GM12878 (cell line): ENCODE results near the gene AP5Z1. TPM values are rescaled to one million over a fixed set of nuclear protein-coding genes. Genes with fewer than 3 reads are reported as not detected.

Source experiments
- ATAC-seq: fragments of 200-7000 bp; cut with Tn5 transposase; 3 replicates; pipeline ENCODE4 v1.9.1; 2020; ENCODE audit warnings: mild to moderate bottlenecking, moderate library complexity
- BruUV-seq: library from RNA; stranded (reverse); fragments of 400-500 nt; replicated peaks from 2 replicates; lab custom pipeline; 2021; lab: Mats Ljungman, UMichigan
- CTCF ChIA-PET: fragments of 300-600 bp; sonication (Branson Sonifier 250); formaldehyde crosslinking; extraction: SDS; loops from one replicate; lab custom pipeline; 2021; ENCODE audit warnings: inconsistent platforms; lab: Yijun Ruan, JAX
- POLR2A ChIA-PET: fragments of 350-600 bp; formaldehyde crosslinking; extraction: SDS; loops from one replicate; lab custom pipeline; 2021; ENCODE audit warnings: inconsistent platforms; lab: Charles Lee
- RAD21 ChIA-PET: fragments of 300-600 bp; sonication (Branson Sonifier 250); formaldehyde crosslinking; loops from one replicate; lab custom pipeline; 2023; ENCODE audit warnings: antibody characterized with exemption; ENCODE audit not compliant: unreplicated experiment; lab: Charles Lee
- SMC1A ChIA-PET: fragments of 300-600 bp; sonication (Branson Sonifier 250); formaldehyde crosslinking; loops from one replicate; lab custom pipeline; 2023; ENCODE audit not compliant: unreplicated experiment, uncharacterized antibody; lab: Charles Lee
- DNase-seq: peaks from one replicate; pipeline ENCODE4 v3.0.0-alpha.2; 2011; ENCODE audit warnings: low read depth, low spot score
- FAIRE-seq: peaks from 3 replicates; lab custom pipeline; 2011; peaks lifted over from hg19 to GRCh38; lab: Jason Lieb, UNC
- H2AFZ ChIP-seq: 2 replicates; pipeline ENCODE4 v1.6.0; 2011; ENCODE audit warnings: low read depth, low read length, control low read depth; ENCODE audit not compliant: control insufficient read depth
- H3K27ac ChIP-seq: 2 replicates; pipeline ENCODE4 v1.5.1; 2011; ENCODE audit warnings: control low read depth; ENCODE audit not compliant: control insufficient read depth, insufficient read depth
- H3K27me3 ChIP-seq, 2 experiments: replicated peaks in 1 of 2; 2 replicates each; pipeline versions ENCODE4 v1.6.0 to v1.6.1; 2011; ENCODE audit warnings: low read length in 1 of 2; ENCODE audit not compliant: control insufficient read depth in 2 of 2, insufficient read depth in 2 of 2
- H3K36me3 ChIP-seq, 2 experiments: 2 replicates each; pipeline ENCODE4 v1.5.1; 2011; ENCODE audit warnings: low read length in 1 of 2; ENCODE audit not compliant: control insufficient read depth in 2 of 2, insufficient read depth in 2 of 2
- H3K4me1 ChIP-seq: 2 replicates; pipeline ENCODE4 v1.6.1; 2011; ENCODE audit warnings: mild to moderate bottlenecking, low read length, moderate library complexity, mixed read lengths; ENCODE audit not compliant: control insufficient read depth, insufficient read depth
- H3K4me2 ChIP-seq: 2 replicates; pipeline ENCODE4 v1.6.0; 2011; ENCODE audit warnings: control low read depth; ENCODE audit not compliant: control insufficient read depth, insufficient read depth
- H3K4me3 ChIP-seq: fragments of 200-600 bp; sonication (generic); 2 replicates; pipeline ENCODE4 v1.5.1; 2016
- H3K79me2 ChIP-seq: 2 replicates; pipeline ENCODE4 v1.6.0; 2011; ENCODE audit warnings: low read length; ENCODE audit not compliant: control insufficient read depth, insufficient read depth
- H3K9ac ChIP-seq: 2 replicates; pipeline ENCODE4 v1.8.0; 2011; ENCODE audit warnings: low read length, control low read depth, mixed read lengths; ENCODE audit not compliant: control insufficient read depth, insufficient read depth
- H3K9me3 ChIP-seq: replicated peaks from 3 replicates; pipeline ENCODE4 v1.5.1; 2011; ENCODE audit warnings: mild to moderate bottlenecking, low read length; ENCODE audit not compliant: control insufficient read depth, insufficient read depth
- H4K20me1 ChIP-seq: 2 replicates; pipeline ENCODE4 v1.6.0; 2011; ENCODE audit not compliant: control insufficient read depth, insufficient read depth
- BCL11A ChIP-seq: IDR thresholded peaks from 2 replicates; pipeline ENCODE4 v1.6.1; 2011; ENCODE audit warnings: low read depth, low read length
- CREM ChIP-seq: IDR thresholded peaks from 2 replicates; pipeline ENCODE4 v1.6.1; 2014; ENCODE audit warnings: antibody characterized with exemption, low read depth
- IKZF2 ChIP-seq, 2 experiments: fragments of 450-650 bp; IDR thresholded peaks; 2 replicates each; pipeline ENCODE4 v1.6.1; 2017; ENCODE audit warnings: mild to moderate bottlenecking in 2 of 2, moderate library complexity in 2 of 2
- MTA3 ChIP-seq: IDR thresholded peaks from 2 replicates; pipeline ENCODE4 v1.6.1; 2012; ENCODE audit warnings: low read length, inconsistent platforms, borderline replicate concordance
- SIN3A ChIP-seq: IDR thresholded peaks from 2 replicates; pipeline ENCODE4 v1.6.1; 2012; ENCODE audit warnings: low read depth, low read length, improper control_type of control experiment
- TCF12 ChIP-seq: IDR thresholded peaks from 2 replicates; pipeline ENCODE4 v1.6.1; 2011; ENCODE audit warnings: low read depth, mild to moderate bottlenecking, low read length
- TCF7 ChIP-seq: IDR thresholded peaks from 2 replicates; pipeline ENCODE4 v1.6.1; 2014; ENCODE audit warnings: antibody characterized with exemption, borderline replicate concordance
- WGBS: methylation state at CpG from one replicate; pipeline ENCODE4 v1.1.6; 2016; ENCODE audit warnings: low lambda C conversion rate; ENCODE audit not compliant: insufficient replicate concordance, insufficient coverage; ENCODE audit errors: missing lambda C conversion rate; 5-methylcytosine and 5-hydroxymethylcytosine counted together
- in situ Hi-C: fragments of 300-500 bp; cut with MboI; formaldehyde crosslinking; loops from 9 replicates; pipeline ENCODE4 v1.14.3; 2018; ENCODE audit warnings: mixed read lengths
- intact Hi-C: fragments of 100-400 bp; cut with micrococcal nuclease; formaldehyde crosslinking; loops from one replicate; pipeline ENCODE4 v1.14.2; 2022; ENCODE audit not compliant: unreplicated experiment
- polyA plus RNA-seq, 11 experiments: library from polyadenylated mRNA; depleted of rRNA in 4 of 11; unstranded in 6 of 11; stranded (reverse) in 5 of 11; fragments of >200 nt; fragmentation: Nextera tagmentation in 4 of 11; fragmentation: Illumina TruSeq in 1 of 11; extraction: Ambion mirVana in 4 of 11; extraction: Trizol in 1 of 11; gene quantifications; 1 replicate in 1 of 11; 2 replicates in 10 of 11; pipeline versions ENCODE4 v1.2.1 to v1.2.3, GENCODE V29; 2011 to 2016; ENCODE audit warnings: inconsistent platforms in 2 of 11, missing spikeins in 2 of 11, low read depth in 1 of 11
- total RNA-seq, 4 experiments: library from RNA; depleted of rRNA in 3 of 4; stranded (reverse); fragments of >200 nt in 3 of 4; fragmentation: Illumina TruSeq in 1 of 4; extraction: Trizol in 1 of 4; gene quantifications; 2 replicates each; pipeline versions ENCODE4 v1.2.1 to v1.2.3, GENCODE V29; 2013 to 2021
- TF ChIP-seq, protein P1 (sequence below): fragments of 150-350 bp; IDR thresholded peaks from 2 replicates; pipeline ENCODE4 v1.6.1; 2016; ENCODE audit warnings: low read depth, low read length
- TF ChIP-seq, protein P2 (sequence below): fragments of 450-650 bp; IDR thresholded peaks from 2 replicates; pipeline ENCODE4 v1.6.1; 2018; ENCODE audit warnings: mild to moderate bottlenecking, low read depth, moderate library complexity; ENCODE audit not compliant: partially characterized antibody
- TF ChIP-seq, protein P3 (sequence below): fragments of 150-350 bp; IDR thresholded peaks from 2 replicates; pipeline ENCODE4 v1.6.1; 2014; ENCODE audit warnings: mild to moderate bottlenecking, low read depth, low read length

Gene AP5Z1
- total and polyA plus RNA-seq, 10 of the 15 experiments (the other 5 are each of a cell fraction or from before 2014, with no cell fraction given): 0.37 to 43.4 (median 19.4) TPM

DNA sequence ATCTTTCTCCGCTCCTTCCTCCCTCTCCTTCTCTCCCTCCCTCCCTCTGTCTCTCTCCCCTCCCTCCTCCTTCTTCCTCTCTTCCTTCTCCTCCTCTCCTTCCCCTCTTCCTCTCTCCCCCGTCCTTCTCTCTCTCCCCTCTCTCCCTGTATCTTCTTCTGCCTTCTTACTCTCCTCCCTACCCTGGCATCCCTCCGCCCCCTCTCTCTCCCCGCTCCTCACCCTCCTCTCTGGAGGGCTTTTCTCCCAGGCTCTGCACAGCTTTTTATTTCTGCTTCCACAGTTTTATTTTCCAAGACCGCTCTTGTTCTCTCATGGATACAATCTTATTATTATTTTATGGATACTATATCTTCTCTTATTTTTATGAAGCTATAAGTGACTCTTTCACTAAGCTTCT lies 32.6 kb downstream of the AP5Z1 start (continued):
- TF ChIP-seq, protein P1, sequence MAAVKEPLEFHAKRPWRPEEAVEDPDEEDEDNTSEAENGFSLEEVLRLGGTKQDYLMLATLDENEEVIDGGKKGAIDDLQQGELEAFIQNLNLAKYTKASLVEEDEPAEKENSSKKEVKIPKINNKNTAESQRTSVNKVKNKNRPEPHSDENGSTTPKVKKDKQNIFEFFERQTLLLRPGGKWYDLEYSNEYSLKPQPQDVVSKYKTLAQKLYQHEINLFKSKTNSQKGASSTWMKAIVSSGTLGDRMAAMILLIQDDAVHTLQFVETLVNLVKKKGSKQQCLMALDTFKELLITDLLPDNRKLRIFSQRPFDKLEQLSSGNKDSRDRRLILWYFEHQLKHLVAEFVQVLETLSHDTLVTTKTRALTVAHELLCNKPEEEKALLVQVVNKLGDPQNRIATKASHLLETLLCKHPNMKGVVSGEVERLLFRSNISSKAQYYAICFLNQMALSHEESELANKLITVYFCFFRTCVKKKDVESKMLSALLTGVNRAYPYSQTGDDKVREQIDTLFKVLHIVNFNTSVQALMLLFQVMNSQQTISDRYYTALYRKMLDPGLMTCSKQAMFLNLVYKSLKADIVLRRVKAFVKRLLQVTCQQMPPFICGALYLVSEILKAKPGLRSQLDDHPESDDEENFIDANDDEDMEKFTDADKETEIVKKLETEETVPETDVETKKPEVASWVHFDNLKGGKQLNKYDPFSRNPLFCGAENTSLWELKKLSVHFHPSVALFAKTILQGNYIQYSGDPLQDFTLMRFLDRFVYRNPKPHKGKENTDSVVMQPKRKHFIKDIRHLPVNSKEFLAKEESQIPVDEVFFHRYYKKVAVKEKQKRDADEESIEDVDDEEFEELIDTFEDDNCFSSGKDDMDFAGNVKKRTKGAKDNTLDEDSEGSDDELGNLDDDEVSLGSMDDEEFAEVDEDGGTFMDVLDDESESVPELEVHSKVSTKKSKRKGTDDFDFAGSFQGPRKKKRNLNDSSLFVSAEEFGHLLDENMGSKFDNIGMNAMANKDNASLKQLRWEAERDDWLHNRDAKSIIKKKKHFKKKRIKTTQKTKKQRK: no peak
- no peak for TF ChIP-seq IKZF2 (IDR thresholded peaks at IDR 0.05)
- TF ChIP-seq TCF7: no peak

DNA sequence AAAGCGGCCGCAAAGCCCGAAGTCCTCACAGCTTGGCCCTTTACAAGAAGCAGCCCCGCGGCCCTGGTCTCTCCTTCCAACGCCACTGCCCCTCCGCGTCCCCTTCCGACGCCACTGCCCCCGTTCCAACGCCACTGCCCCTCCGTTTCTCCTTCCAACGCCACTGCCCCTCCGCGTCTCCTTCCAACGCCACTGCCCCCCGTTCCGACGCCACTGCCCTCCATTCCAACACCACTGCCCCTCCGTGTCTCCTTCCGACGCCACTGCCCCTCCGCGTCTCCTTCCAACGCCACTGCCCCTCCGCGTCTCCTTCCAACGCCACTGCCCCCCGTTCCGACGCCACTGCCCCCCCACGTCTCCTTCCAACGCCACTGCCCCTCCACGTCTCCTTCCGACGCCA lies 33.1 kb downstream of the AP5Z1 start:
- 84% methylated on average over 5 of the region's 37 CpGs for WGBS
- no peak overlapping the region for H2AFZ ChIP-seq
- no peaks in the 10 kb centered on the region for H3K79me2 ChIP-seq
- H3K36me3 ChIP-seq: no peaks in the 10 kb centered on the region
- no peak overlapping the region for H3K4me3 ChIP-seq
- H3K4me2 ChIP-seq: no peak overlapping the region
- ChIA-PET POLR2A (no interaction called here), SMC1A (no interaction called here), RAD21 (no interaction called here), CTCF (no interaction called here)
- no peaks in the 10 kb centered on the region for H4K20me1 ChIP-seq
- no peaks in the 10 kb centered on the region for H3K4me1 ChIP-seq
- in situ Hi-C loops: no loop called here
- H3K9me3 ChIP-seq: no peaks in the 10 kb centered on the region; the same call in 2 of the 3 replicates
- DNase-seq: no peak
- no peak for FAIRE-seq
- intact Hi-C loops: no loop called here
- BruUV-seq: no TSS peak
- no peak for ATAC-seq
- no peak overlapping the region for H3K9ac ChIP-seq
- no peak overlapping the region for H3K27ac ChIP-seq
- no peaks in the 10 kb centered on the region for H3K27me3 ChIP-seq
- TF ChIP-seq CREM (no peak), SIN3A (no peak), MTA3 (no peak), BCL11A (no peak), TCF12 (no peak)
- TF ChIP-seq, protein P2, sequence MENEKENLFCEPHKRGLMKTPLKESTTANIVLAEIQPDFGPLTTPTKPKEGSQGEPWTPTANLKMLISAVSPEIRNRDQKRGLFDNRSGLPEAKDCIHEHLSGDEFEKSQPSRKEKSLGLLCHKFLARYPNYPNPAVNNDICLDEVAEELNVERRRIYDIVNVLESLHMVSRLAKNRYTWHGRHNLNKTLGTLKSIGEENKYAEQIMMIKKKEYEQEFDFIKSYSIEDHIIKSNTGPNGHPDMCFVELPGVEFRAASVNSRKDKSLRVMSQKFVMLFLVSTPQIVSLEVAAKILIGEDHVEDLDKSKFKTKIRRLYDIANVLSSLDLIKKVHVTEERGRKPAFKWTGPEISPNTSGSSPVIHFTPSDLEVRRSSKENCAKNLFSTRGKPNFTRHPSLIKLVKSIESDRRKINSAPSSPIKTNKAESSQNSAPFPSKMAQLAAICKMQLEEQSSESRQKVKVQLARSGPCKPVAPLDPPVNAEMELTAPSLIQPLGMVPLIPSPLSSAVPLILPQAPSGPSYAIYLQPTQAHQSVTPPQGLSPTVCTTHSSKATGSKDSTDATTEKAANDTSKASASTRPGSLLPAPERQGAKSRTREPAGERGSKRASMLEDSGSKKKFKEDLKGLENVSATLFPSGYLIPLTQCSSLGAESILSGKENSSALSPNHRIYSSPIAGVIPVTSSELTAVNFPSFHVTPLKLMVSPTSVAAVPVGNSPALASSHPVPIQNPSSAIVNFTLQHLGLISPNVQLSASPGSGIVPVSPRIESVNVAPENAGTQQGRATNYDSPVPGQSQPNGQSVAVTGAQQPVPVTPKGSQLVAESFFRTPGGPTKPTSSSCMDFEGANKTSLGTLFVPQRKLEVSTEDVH: no peak
- TF ChIP-seq, protein P3, sequence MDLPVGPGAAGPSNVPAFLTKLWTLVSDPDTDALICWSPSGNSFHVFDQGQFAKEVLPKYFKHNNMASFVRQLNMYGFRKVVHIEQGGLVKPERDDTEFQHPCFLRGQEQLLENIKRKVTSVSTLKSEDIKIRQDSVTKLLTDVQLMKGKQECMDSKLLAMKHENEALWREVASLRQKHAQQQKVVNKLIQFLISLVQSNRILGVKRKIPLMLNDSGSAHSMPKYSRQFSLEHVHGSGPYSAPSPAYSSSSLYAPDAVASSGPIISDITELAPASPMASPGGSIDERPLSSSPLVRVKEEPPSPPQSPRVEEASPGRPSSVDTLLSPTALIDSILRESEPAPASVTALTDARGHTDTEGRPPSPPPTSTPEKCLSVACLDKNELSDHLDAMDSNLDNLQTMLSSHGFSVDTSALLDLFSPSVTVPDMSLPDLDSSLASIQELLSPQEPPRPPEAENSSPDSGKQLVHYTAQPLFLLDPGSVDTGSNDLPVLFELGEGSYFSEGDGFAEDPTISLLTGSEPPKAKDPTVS: no peak
